ES-I3 (cell line): ENCODE data around the gene SAMD11.

Source experiments
- H3K36me3 ChIP-seq: 2 replicates; pipeline ENCODE4 v1.6.1; 2013; ENCODE audit warnings: mild to moderate bottlenecking, low read length, control low read depth, moderate library complexity; ENCODE audit not compliant: insufficient read depth
- H3K4me1 ChIP-seq: 2 replicates; pipeline ENCODE4 v1.6.1; 2013; ENCODE audit warnings: mild to moderate bottlenecking, control low read depth, low read length; ENCODE audit not compliant: insufficient read depth
- H3K9ac ChIP-seq: 2 replicates; pipeline ENCODE4 v1.6.1; 2013; ENCODE audit warnings: low read depth, mild to moderate bottlenecking, low read length, moderate library complexity
- H3K9me3 ChIP-seq: 2 replicates; pipeline ENCODE4 v1.6.1; 2013; ENCODE audit warnings: mild to moderate bottlenecking, low read length, moderate library complexity; ENCODE audit not compliant: control insufficient read depth, insufficient read depth

Gene SAMD11

GRCh38 chr1:947958-948357, 24.2 kb downstream of the SAMD11 start:
- peaks cover 6% of the 10 kb centered on the region for H3K36me3 ChIP-seq
- H3K9me3 ChIP-seq, result no peaks in the 10 kb centered on the region
- H3K4me1 ChIP-seq, result no peaks in the 10 kb centered on the region
- no peak overlapping the region for H3K9ac ChIP-seq

GRCh38 chr1:950268-950667, 26.5 kb downstream of the SAMD11 start:
- no peak overlapping the region for H3K9ac ChIP-seq
- H3K9me3 ChIP-seq, result no peaks in the 10 kb centered on the region
- H3K36me3 ChIP-seq, result peaks cover 11% of the 10 kb centered on the region
- no peaks in the 10 kb centered on the region for H3K4me1 ChIP-seq

GRCh38 chr1:950881-951280, 27.2 kb downstream of the SAMD11 start:
- peaks cover 15% of the 10 kb centered on the region for H3K36me3 ChIP-seq
- no peak overlapping the region for H3K9ac ChIP-seq

GRCh38 chr1:951364-951763, 27.6 kb downstream of the SAMD11 start:
- no peak overlapping the region for H3K9ac ChIP-seq
- H3K36me3 ChIP-seq, result peaks cover 15% of the 10 kb centered on the region

More at GRCh38 chr1:950881-951280, 27.2 kb downstream of the SAMD11 start:
- no peaks in the 10 kb centered on the region for H3K4me1 ChIP-seq
- no peaks in the 10 kb centered on the region for H3K9me3 ChIP-seq

GRCh38 chr1:952201-952600, 28.5 kb downstream of the SAMD11 start:
- H3K9me3 ChIP-seq, result no peaks in the 10 kb centered on the region
- no peaks in the 10 kb centered on the region for H3K4me1 ChIP-seq
- H3K36me3 ChIP-seq, result peaks cover 15% of the 10 kb centered on the region
- H3K9ac ChIP-seq, result no peak overlapping the region

More at GRCh38 chr1:951364-951763, 27.6 kb downstream of the SAMD11 start:
- no peaks in the 10 kb centered on the region for H3K9me3 ChIP-seq
- H3K4me1 ChIP-seq, result no peaks in the 10 kb centered on the region

GRCh38 chr1:952603-953002, 28.9 kb downstream of the SAMD11 start:
- Histone ChIP-seq H3K9ac (no peak overlapping the region), H3K36me3 (peaks cover 15% of the 10 kb centered on the region), H3K4me1 (no peaks in the 10 kb centered on the region), H3K9me3 (no peaks in the 10 kb centered on the region)

GRCh38 chr1:953524-954320, 30.0 kb downstream of the SAMD11 start:
- Histone ChIP-seq H3K36me3 (peaks cover 15% of the 10 kb centered on the region), H3K9ac (no peak overlapping the region), H3K4me1 (no peaks in the 10 kb centered on the region), H3K9me3 (no peaks in the 10 kb centered on the region)

GRCh38 chr1:954927-955326, 31.2 kb downstream of the SAMD11 start:
- peaks cover 13% of the 10 kb centered on the region for H3K36me3 ChIP-seq
- no peaks in the 10 kb centered on the region for H3K9me3 ChIP-seq
- no peak overlapping the region for H3K9ac ChIP-seq
- H3K4me1 ChIP-seq, result no peaks in the 10 kb centered on the region

GRCh38 chr1:955474-955873, 31.8 kb downstream of the SAMD11 start:
- H3K4me1 ChIP-seq, result no peaks in the 10 kb centered on the region
- no peak overlapping the region for H3K9ac ChIP-seq
- H3K9me3 ChIP-seq, result no peaks in the 10 kb centered on the region
- peaks cover 9% of the 10 kb centered on the region for H3K36me3 ChIP-seq

GRCh38 chr1:956636-957035, 32.9 kb downstream of the SAMD11 start:
- H3K4me1 ChIP-seq, result no peaks in the 10 kb centered on the region
- no peak overlapping the region for H3K9ac ChIP-seq
- H3K9me3 ChIP-seq, result no peaks in the 10 kb centered on the region
- H3K36me3 ChIP-seq, result peaks cover 9% of the 10 kb centered on the region

- H3K36me3 ChIP-seq, result peaks cover 4% of the 10 kb centered on the region
- H3K9ac ChIP-seq, result peak within 1 kb of the TSS; percentile 85
- H3K4me1 ChIP-seq, result no peaks in the 10 kb centered on the region
- H3K9me3 ChIP-seq, result no peaks in the 10 kb centered on the region
Measured at GRCh38 chr1:958823-959730, 35.4 kb downstream of the SAMD11 start, which contains the start of gene NOC2L. TSS of gene NOC2L (minus strand) at chr1:959256. CDS start at chr1:959240, 16 bp downstream.

GRCh38 chr1:959731-960362, 36.1 kb downstream of the SAMD11 start:
- H3K9ac ChIP-seq, result peak overlapping the region; percentile 62; the same call in 1 of the 2 replicates
- no peaks in the 10 kb centered on the region for H3K4me1 ChIP-seq
- H3K9me3 ChIP-seq, result no peaks in the 10 kb centered on the region
- H3K36me3 ChIP-seq, result peaks cover 4% of the 10 kb centered on the region; the same call in 1 of the 2 replicates

GRCh38 chr1:960363-961131, 36.8 kb downstream of the SAMD11 start, which contains the start of gene KLHL17:
TSS of gene KLHL17 (plus strand) at chr1:960584. CDS start at chr1:960694, 110 bp downstream.
- H3K36me3 ChIP-seq, result peaks cover 2% of the 10 kb centered on the region; the same call in 1 of the 2 replicates
- H3K4me1 ChIP-seq, result no peaks in the 10 kb centered on the region

More at GRCh38 chr1:960363-961131, 36.8 kb downstream of the SAMD11 start, which contains the start of gene KLHL17:
- H3K9ac ChIP-seq, result peak within 1 kb of the TSS; percentile 62; the same call in 1 of the 2 replicates
- H3K9me3 ChIP-seq, result no peaks in the 10 kb centered on the region
